Measurements from ENCODE around the gene PDE9A.

PDE9A gene

DNA sequence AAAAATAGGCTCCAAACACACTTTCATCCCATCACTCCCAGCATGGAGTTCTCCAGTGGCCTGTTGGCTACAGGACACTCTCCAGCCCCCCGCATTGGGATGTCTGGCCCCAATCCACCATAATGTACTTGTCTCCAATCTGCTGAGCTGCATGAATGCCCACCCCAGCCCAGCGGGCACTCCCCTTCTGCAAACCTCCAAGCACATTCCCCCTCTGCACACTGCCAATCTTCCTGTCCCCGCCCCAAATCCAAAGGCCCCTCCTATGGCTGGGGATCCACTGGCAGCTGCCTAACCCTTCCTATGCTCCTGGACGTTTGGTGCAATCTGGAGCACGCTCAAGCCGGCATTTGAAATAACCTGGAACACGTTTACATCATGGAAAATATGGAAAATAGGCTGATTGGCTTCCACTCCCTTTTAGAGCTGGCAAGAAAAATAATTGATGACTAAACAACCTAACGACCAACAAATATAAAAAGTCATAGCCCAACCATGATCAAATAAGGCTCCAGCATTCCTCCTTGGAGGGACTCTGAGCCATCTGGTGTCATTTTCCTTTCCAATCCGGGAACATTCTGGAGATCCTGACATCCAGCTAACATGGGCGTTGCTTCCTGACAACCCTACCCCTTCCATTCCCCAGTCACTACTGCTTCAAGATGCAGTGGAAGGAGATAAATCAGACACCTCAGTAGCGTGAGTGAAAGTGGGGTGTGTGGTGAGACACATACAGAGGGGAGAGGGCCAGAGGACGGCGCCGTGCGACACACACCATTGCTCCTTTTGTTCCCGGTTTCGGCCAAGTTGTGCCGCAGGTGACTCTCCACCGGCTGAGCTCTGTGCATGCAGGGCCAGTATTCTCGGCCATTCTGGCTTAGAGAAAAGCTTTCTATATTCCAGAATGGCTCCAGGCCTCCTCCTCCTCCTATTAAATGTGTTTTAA is 41.6 kb downstream of the PDE9A start:
- no peak for DNase-seq (ENCODE audit: low read depth in 1 of 2, low spot score in 1 of 2)
- Histone ChIP-seq H3K27me3 (ENCODE audit: insufficient read depth, poor library complexity, severe bottlenecking) (no peaks in the 10 kb centered on the region), H3K27ac (replicated peaks) (no peak overlapping the region), H3K4me3 (replicated peaks; ENCODE audit: insufficient read depth, low read length) (no peak overlapping the region)
- TF ChIP-seq POLR2AphosphoS5 (IDR thresholded peaks at IDR 0.05; ENCODE audit: low read depth) (no peak), GABPA (IDR thresholded peaks at IDR 0.05; ENCODE audit: low read depth) (no peak), SPI1 (IDR thresholded peaks at IDR 0.05; ENCODE audit: borderline replicate concordance, low read depth) (no peak)
- TF ChIP-seq, protein P1, sequence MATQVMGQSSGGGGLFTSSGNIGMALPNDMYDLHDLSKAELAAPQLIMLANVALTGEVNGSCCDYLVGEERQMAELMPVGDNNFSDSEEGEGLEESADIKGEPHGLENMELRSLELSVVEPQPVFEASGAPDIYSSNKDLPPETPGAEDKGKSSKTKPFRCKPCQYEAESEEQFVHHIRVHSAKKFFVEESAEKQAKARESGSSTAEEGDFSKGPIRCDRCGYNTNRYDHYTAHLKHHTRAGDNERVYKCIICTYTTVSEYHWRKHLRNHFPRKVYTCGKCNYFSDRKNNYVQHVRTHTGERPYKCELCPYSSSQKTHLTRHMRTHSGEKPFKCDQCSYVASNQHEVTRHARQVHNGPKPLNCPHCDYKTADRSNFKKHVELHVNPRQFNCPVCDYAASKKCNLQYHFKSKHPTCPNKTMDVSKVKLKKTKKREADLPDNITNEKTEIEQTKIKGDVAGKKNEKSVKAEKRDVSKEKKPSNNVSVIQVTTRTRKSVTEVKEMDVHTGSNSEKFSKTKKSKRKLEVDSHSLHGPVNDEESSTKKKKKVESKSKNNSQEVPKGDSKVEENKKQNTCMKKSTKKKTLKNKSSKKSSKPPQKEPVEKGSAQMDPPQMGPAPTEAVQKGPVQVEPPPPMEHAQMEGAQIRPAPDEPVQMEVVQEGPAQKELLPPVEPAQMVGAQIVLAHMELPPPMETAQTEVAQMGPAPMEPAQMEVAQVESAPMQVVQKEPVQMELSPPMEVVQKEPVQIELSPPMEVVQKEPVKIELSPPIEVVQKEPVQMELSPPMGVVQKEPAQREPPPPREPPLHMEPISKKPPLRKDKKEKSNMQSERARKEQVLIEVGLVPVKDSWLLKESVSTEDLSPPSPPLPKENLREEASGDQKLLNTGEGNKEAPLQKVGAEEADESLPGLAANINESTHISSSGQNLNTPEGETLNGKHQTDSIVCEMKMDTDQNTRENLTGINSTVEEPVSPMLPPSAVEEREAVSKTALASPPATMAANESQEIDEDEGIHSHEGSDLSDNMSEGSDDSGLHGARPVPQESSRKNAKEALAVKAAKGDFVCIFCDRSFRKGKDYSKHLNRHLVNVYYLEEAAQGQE (IDR thresholded peaks at IDR 0.05; ENCODE audit: insufficient replicate concordance, low read depth) = no peak
- TF ChIP-seq, protein P2, sequence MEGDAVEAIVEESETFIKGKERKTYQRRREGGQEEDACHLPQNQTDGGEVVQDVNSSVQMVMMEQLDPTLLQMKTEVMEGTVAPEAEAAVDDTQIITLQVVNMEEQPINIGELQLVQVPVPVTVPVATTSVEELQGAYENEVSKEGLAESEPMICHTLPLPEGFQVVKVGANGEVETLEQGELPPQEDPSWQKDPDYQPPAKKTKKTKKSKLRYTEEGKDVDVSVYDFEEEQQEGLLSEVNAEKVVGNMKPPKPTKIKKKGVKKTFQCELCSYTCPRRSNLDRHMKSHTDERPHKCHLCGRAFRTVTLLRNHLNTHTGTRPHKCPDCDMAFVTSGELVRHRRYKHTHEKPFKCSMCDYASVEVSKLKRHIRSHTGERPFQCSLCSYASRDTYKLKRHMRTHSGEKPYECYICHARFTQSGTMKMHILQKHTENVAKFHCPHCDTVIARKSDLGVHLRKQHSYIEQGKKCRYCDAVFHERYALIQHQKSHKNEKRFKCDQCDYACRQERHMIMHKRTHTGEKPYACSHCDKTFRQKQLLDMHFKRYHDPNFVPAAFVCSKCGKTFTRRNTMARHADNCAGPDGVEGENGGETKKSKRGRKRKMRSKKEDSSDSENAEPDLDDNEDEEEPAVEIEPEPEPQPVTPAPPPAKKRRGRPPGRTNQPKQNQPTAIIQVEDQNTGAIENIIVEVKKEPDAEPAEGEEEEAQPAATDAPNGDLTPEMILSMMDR (IDR thresholded peaks at IDR 0.05; ENCODE audit: insufficient read depth, low read length) = no peak

DNA sequence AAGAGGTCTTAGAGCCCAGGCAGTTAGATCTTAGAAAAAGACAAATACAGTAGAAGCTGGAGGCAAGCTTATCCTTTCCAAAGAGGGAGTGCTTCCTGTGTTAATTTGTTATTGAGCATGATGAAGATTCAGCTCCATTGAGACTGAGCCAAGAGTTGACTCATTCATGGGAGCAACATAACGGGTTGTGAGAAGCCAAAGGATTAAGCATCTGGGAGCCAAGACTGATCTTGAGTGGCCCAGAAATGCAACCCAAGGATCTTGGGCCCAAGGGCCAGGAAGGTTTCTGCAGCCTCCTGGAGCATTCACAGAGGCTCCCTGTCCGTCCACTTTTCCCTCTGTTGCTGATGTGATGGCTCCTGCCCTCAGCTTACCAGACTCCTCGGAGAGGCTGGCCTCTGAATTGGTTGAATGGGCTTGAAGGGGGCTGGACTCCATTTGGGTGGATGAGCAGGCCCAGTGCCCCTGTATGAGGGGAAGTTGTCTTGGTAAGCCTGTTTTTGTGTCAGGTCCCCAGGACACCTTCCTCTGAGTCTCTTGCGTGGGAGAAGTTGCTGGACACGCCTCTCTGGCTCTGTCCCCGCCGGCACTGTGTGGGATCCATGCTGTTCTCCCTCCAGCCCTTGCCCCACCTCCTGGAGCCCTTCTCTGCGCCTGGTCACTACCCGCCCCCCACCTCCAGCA is 42.4 kb downstream of the PDE9A start:
- TF ChIP-seq, protein P1 (IDR thresholded peaks at IDR 0.05; ENCODE audit: insufficient replicate concordance, low read depth) = no peak
- TF ChIP-seq SPI1 (IDR thresholded peaks at IDR 0.05; ENCODE audit: borderline replicate concordance, low read depth) (no peak), POLR2AphosphoS5 (IDR thresholded peaks at IDR 0.05; ENCODE audit: low read depth) (no peak), GABPA (IDR thresholded peaks at IDR 0.05; ENCODE audit: low read depth) (no peak)
- TF ChIP-seq, protein P2 (IDR thresholded peaks at IDR 0.05; ENCODE audit: insufficient read depth, low read length) = no peak
- no peak for DNase-seq (ENCODE audit: low read depth in 1 of 2, low spot score in 1 of 2)
- Histone ChIP-seq H3K27ac (replicated peaks) (no peak overlapping the region), H3K4me3 (replicated peaks; ENCODE audit: insufficient read depth, low read length) (no peak overlapping the region), H3K27me3 (ENCODE audit: insufficient read depth, poor library complexity, severe bottlenecking) (no peaks in the 10 kb centered on the region)

DNA sequence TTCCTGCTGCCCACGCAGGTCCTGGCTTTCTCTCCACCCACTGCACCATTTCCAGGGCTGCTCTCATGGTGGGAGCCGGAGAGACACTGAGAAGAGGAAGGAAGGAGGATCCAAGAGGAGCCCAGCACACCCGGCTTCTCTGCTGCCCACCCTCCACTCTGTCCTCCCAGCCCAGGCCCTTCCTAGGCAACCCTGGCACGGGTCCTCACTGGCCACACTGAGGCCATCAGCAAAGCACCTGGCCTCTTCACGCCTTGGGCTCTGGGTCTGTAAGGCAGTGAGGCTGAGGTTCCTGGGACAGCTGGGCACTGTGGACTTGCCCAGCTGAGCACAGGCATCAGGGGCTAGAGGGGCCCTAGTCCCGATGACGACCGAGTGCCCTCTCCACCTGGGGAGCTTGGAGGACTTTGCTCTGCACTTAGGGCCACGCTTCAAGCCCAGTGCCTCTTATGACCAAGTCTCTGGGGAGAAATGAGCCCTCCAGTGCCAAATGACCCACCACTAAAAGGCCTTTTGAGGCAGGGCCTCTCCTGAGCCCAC is 43.1 kb downstream of the PDE9A start:
- H3K27ac ChIP-seq (replicated peaks) = no peak overlapping the region
- H3K4me3 ChIP-seq (replicated peaks; ENCODE audit: insufficient read depth, low read length) = no peak overlapping the region
- H3K27me3 ChIP-seq (ENCODE audit: insufficient read depth, poor library complexity, severe bottlenecking) = no peaks in the 10 kb centered on the region
- DNase-seq (ENCODE audit: low read depth in 1 of 2, low spot score in 1 of 2) = no peak
- no peak for TF ChIP-seq GABPA (IDR thresholded peaks at IDR 0.05; ENCODE audit: low read depth)
- TF ChIP-seq SPI1 (IDR thresholded peaks at IDR 0.05; ENCODE audit: borderline replicate concordance, low read depth) = no peak
- TF ChIP-seq, protein P2 (IDR thresholded peaks at IDR 0.05; ENCODE audit: insufficient read depth, low read length) = no peak
- no peak for TF ChIP-seq POLR2AphosphoS5 (IDR thresholded peaks at IDR 0.05; ENCODE audit: low read depth)
- TF ChIP-seq, protein P1 (IDR thresholded peaks at IDR 0.05; ENCODE audit: insufficient replicate concordance, low read depth) = no peak
